NCI-H1417 treated with DMSO at 0.1 percent for 48 hours (cell line): ENCODE results near the gene SMCO4.
"Not testable (repeated sequence)": the region's sequence is repeated elsewhere in the genome, so short reads cannot be mapped to it uniquely, and the experiment has no call there.

Experiments used
- DNase-seq: peaks from one replicate; lab custom pipeline; 2025; lab: John Stamatoyannopoulos, UW

Gene SMCO4, protein sequence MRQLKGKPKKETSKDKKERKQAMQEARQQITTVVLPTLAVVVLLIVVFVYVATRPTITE

DNA sequence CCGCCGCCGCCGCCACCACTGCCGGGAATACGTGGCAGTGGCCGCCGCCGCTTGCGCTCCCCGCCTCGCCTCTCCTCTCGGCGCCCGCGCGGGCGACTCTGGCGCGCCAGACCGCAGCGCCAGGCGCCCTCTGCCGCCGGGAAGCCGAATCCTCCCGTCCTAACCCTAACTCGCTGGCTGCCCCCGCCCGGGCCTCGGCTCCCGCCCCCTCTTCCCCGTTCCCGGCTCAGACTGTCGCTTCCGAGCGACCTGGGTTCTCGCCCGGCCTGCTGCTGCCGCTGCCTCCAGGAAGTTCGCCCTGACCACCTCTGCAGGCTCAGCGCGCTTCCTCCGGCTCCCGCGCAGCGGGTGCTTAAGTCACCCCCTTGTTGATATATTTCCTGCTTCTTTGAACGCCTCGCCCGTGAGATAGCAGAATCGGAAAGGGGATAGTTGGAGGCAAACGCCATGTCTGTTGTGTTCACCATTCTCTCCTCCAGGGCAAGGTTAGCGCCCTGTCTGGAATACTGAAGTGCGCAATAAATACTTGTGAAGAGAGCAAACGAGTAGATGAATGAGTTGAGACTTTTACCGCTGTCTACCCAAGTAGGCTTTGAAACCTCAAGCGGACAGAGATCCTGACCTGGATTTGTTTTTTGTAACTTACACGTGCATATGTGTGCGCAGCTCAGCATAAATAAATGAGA lies at the start of gene SMCO4:
SMCO4 (minus strand) TSS at position 100 of the 686 bp plus-strand sequence. CDS start 64,202 bp downstream, outside the sequence.
- DNase-seq, result peak; percentile 32

DNA sequence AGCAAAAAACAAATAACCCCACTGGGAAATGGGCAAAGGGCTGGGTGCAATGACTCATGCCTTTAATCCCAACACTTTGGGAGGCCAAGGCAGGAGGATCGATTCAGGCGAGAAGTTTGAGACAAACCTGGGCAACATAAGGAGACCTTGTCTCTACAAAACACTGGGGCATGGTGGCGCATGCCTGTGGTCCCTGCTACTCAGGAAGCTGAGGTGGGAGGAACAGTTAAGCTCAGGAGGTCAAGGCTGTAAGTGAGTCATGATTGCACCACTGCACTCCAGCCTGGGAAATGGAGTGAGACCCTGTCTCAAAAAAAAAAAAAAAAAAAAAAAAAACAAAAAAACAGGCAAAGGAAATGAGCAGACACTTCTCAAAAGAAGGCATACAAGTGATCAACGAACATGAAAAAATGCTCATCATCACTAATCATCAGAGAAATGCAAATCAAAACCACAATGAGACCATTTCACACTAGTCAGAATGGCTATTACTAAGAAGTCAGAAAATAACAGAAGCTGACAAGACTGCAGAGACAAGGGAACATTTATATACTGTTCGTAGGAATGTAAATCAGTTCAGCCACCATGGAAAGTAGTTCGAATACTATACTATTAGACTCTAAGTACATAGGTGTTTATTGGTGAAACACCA lies 48.2 kb upstream of the SMCO4 start:
- no peak for DNase-seq

DNA sequence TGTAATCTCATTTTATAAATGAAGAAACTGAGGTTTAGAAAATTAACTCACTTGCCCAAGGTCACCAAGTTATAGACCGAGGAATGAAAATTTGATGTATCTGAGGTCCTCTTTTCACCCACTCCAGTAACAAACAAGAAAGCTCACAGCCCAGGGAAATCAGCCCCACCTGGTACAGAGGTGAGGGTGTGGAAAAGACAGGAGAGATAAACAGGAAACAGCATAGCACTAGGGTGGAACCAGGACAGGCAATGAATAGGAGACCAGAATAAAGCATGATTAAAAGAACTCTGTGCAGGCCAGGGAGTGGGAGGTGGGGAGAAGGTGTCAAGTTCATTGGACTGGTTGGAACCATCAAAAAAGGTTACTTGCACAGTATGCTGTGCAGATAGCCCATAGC lies 46.2 kb upstream of the SMCO4 start:
- no peak for DNase-seq

DNA sequence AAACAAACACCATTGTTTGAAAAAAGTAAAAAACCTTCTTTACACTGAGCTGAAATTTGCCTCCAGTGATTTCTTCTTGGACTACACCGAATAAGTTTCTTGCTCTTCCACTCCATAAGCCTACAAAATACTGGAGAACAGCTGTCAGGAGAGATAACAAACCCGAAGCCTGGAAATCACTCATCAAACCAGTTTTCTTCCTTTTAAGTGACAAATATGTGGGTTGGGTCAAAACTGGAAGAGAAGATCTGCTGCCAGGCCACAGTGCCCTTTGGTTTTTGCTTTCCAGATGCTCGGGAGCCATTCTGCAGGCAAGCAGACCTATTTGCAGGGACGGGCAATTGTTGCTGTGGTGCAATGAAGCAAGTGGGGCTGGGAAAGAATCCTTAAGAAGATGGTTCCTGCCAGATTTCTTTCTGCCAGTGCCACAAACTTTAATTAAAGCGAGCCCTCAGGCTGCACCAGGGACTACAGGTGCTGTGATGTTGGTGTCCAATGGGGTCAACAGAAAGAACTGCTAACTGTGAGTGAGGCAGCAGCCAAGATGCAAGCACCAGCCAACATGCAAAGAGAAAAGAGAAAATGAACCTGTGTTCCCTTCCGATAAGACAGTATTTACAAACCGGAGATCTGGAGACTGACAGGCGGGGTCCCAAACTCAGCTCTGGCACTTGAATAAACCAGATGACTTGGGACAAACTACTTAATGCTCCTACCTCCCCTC lies 44.8 kb upstream of the SMCO4 start:
- no peak for DNase-seq

DNA sequence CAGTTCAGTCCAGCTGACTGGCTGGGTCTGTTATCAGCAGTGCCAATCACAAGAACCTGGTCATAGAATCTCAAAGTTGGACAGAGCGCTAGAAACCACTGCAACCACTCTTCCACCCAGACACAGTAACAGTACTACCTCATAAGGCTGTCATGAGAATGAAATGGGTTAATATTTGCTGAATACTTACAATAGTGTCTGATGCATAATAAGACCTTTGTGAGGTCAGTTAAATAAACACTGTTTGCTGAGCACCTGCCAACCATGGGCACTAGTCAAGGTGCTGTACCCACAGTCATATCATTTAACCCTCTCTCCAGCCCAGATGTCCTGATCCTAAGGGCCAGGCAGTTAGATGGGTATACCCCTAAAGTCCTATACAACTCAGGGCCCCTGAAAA lies 44.2 kb upstream of the SMCO4 start:
- not testable (repeated sequence) for DNase-seq

DNA sequence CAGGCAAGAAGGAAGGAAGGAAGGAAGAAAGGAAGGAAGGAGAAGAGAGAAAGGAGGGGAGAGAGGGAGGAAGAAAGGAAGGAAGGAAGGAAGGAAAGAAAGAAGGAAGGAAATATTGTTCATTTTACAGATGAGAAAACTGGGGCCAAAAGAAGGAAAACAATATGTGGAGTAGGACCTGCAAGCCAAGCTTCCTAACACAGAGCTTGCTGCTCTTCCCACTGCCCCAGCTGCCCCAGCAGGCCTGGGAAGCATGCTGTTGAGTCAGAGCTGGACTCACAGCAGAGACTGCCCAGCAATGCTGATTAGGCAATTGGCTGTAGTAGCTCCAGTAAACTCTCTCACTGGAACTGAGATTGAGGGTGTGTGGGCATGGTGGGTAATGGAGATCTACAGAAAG lies 42.6 kb upstream of the SMCO4 start:
- no peak for DNase-seq

DNA sequence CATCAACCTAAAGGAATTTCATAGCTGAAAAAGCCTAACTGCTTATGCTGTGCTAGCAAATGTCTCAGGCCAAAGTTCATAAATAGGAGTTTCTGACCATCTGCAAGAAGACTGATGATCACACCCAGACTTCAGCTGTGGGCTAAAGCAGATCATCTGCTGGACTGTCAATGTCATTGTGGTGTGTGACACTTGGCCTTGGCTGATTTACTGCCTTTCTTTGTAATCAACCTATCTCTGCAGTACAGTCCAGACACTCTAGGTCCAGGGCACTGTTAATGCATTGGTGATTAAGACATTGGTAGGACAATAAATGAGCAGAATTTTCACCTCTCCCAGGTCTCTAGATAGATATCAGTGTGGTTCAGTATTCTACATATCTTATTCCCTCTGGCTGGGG lies 40.3 kb upstream of the SMCO4 start:
- DNase-seq, result no peak

DNA sequence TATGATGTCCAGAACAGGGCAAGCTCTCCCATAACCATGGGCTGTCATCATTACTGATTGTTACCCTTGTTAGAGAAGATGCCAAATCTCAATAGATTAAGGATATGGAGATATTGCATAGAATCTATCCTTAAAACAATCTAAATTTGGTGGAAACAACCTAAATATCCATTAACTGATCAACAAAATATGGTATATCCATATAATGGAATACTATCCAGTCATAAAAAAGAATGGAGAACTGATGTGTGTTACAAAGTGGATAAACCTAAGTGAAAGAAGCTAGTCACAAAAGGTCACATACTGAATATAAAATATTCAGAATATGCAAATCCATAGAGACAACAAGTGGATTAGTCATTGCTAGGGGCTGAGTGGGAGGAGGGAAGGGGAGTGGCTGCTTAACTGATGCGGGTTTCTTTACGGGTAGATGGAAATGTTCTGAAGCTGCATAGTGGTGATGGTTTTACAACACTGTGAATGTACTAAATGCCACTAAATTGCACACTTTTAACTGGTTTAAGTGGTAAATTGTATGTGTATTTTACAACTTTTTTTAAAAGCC lies 36.1 kb upstream of the SMCO4 start:
- no peak for DNase-seq

DNA sequence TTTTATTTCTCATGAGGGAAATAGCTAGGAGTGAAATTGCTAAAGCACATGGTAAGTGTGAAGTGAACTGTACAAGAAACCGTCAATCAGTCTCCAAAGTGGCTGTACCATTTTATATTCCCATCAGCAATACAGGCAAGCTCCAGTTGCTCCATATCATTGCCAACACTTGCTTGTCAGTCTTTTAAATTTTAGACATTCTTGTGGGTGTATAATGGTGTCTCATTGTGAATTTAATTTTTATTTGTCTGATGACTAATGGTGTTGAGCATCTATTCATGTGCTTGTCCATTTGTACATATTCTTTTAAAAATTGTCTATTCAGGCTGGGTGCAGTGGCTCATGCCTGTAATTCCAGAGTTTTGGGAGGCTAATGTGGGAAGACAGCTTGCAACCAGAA lies 34.1 kb upstream of the SMCO4 start:
- DNase-seq, result no peak

DNA sequence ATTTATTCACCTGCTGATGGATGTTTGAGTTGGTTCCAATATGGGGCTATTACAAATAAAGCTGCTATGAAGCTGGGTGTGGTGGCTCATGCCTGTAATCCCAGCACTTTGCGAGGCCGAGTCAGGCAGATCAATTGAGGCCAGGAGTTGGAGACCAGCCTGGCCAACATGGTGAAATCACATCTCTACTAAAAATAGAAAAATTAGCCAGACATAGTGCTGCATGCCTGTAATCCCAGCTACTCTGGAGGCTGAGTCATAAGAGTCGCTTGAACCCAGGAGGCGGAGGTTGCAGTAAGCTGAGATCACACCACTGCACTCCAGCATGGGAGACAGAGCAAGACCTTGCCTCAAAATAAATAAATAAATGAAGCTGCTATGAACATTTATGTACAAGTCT lies 33.7 kb upstream of the SMCO4 start:
- DNase-seq, result not testable (repeated sequence)

DNA sequence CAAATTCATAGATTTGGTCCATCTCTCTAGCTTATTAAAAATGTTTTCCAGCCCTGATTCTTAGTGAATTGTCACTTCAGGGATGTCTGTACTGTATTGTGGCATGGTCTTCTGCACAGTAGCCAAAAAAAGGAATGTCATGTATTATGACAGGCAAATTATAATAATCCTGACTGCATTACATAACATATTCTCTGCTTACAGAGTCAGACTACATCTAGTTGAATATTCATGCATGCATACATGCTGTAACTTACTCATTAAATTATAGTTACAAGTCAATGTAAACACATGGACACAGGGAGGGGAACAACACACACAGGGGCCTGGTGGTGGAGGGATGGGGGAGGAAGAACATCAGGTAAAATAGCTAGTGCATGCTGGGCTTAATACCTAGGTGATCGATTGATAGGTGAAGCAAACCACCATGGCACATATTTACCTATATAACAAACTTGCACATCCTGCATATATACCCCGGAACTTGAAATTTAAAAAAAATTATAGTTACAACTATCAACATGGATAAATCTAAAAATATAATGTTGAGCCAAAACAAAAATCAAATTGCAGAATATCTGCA lies 31.5 kb upstream of the SMCO4 start:
- DNase-seq, result no peak

DNA sequence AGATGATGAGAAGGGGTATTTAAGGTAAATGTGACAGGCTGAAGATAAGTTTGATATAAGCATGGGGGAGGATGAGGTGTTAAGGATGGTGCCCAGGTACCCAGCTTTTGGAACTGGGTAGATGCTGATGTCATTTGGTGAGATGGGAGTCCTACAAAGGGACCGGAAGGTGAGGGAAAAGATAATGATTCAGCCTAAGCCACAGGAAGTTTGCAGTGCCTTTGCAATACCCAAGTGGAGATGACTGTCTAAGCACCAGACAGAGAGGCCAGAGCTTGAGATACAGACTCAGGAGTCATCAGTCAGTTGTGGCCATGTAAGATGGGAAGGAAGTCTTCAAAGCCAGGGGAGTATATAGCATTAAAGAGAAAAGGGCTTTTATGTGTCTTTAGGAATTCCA lies 30.0 kb upstream of the SMCO4 start:
- DNase-seq, result no peak

DNA sequence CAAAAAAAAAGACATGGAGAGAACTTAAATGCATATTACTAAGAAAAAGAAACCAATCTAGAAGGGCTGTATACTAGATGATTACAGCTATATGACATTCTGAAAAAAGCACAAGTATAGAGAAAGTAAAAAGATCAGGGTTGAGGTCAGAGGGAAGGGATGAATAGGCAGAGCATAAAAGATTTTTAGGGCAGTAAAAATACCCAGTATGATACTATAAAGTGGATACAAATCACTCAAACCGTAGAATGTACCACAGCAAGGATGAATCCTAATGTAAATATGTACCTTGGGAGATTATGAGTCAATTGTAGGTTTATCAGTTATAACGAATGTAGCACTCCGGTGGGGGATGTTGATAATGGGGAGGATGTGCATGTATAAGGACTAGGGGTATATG lies 29.4 kb upstream of the SMCO4 start:
- no peak for DNase-seq

DNA sequence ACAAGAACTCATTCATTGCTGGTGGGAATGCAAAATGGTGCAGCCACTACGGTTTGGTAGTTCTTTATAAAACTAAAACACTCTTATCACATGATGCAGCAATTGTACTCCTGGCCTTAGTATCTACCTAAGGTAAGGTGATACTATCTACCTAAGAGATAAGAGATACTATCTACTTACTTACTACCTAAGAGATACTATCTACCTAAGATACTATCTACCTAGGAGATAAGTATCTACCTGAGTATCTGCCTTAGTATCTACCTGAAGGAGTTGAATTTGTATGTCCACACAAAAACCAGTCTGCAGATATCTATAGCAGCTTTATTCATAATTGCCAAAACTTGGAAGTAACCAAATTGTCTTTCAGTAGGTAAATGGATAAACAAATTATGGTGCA lies 29.0 kb upstream of the SMCO4 start:
- no peak for DNase-seq

DNA sequence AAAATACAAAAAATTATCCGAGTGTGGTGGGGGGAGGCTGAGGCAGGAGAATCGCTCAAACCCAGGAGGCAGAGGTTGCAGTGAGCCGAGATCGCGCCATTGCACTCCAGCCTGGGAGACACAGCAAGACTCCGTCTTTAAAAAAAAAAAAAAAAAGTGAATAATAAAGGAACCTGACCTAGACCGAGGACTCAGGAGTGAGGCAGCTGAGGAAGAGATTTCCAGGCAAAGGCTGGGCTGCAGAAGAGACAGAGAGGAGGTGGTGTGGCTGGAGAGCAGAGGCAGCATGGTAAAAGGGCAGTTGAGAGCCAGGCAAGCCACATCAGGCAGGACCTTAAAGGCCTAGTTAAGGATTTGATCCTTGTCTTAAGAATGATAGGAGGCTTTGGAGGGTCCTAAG lies 28.4 kb upstream of the SMCO4 start:
- DNase-seq, result no peak

DNA sequence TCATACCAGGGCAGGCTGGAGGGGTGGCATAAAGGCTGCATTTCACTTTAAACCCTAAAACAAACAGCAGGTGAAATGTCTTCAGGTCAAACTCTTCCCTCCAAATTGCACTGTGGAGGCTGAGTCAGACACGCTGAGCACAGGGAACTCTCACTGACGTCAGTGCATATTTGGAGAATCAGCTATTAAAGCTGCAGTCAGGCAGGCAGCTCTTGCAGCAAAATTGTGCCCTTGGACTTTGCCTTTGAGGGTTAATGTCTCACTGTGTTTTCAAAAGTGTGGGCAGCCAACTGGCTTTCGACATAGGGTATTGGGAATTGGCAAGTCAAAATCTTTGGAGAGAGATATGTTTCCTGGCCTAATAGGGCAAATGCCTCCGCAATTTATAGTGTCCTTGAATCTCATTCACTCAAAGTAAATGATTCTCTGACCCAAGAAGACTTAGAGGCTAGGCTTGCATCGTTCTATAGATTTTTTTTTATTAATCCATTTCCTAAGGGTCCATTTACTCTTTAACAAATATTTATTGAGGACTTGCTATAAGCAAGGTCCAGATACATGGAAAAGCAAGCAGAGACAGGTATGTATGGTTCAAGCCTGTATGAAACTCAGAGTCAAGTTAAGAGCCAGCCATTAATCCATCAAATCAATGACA lies 27.7 kb upstream of the SMCO4 start:
- DNase-seq, result no peak

DNA sequence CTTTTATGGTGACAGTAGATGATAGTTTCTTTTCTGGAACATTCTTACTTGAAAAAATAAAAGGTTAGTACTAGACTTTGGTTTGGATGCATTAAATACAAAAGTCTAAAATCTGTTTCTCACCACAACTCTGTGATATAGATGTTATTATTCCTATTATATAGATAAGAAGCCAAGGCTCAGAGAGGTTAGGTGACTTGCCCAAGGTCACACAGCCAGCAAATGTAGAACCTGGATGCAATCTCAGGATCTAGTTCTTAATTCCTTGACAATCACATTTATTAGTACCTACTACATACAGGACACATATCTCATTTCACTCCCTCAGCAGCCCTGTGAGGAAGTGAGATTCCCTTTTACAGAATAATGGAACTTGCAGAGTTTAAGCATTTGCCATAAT lies 26.3 kb upstream of the SMCO4 start:
- no peak for DNase-seq

DNA sequence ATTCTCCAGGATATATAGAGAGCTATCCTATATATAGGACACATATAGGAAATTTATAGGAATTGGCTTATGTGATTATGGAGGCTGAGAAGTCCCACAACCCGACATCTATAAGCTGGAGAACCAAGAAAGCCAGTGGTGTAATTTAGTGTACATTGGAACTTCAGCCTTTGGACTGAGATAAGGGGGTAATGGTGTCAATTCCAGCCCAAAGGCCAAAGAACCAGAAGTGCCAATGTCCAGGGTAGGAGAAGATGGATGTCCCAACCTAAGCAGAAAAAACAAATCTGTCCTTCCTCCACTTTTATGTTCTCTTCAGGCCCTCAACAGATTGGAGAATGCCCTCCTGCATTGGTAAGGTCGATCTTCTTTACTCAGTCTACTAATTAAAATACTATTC lies 25.5 kb upstream of the SMCO4 start:
- no peak for DNase-seq

DNA sequence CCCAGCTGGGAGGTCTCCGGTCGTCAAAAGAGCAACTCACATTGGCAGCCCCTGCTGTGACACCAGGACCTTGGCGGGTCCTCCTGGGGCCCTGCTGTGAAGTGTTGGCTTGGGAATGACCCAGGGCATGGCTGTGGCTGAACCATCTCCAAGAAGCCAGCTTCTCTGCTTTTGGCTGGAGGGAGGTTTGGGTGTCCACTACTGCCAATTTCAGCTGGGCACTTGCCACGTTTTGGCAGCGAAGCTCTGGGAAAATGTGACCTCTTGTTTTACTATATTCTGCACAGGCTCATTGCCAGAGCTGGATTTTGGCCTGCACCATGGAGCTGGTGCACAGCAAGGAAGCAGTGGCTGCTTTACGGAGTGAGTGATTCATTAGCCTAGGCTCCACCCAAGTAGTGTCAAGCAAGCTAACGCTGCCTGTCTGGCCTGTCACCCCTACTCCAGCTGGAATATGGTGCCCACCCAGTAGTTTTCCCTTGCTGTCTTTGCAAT lies 24.3 kb upstream of the SMCO4 start:
- no peak for DNase-seq

DNA sequence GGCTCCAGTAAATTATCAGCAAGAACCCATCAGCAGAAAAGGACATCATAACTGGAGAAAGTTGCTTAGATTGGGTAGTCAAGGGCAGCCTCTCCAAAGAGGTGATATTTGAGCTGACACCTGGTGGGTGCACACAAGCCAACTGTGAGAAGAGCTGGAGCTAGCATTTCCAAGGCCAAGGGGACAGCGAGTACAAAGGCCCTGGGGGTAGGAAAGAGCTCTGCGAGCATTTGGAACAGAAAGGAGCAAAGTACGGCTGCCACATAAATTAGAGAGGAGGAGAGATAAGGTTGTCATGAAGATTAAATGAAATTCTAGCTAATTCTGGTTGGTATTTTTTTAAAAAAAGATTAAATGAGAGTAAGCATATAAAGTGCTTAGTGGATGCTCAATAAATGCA lies 21.7 kb upstream of the SMCO4 start:
- DNase-seq, result no peak

DNA sequence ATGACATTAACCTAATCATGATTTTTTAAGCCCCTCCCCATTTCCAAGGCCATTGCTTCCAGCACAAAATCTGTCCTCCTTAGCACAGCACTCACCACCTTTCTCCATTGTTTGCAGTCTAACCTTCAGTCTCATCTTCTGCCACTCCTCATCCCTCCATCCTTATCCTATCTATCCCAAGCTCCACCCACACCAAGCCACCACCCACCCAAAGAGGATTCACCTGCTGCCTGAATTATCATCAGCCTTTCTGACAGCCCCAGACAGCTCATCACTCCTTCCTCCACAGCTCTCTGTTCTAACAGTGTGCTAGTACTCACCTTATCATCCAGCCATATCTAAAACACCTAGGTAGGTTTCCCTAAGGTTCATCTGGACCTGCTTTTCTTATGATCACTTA lies 20.7 kb upstream of the SMCO4 start:
- no peak for DNase-seq
